Measurements from ENCODE around the gene FOXK2. TPM values are rescaled to one million over a fixed set of nuclear protein-coding genes. Genes with fewer than 3 reads are reported as not detected.

Gene FOXK2
- total and polyA plus RNA-seq, 2 of the 8 experiments (the other 6 are each of a cell fraction or from before 2014, with no cell fraction given) = 34.7 to 64.9 TPM

DNA sequence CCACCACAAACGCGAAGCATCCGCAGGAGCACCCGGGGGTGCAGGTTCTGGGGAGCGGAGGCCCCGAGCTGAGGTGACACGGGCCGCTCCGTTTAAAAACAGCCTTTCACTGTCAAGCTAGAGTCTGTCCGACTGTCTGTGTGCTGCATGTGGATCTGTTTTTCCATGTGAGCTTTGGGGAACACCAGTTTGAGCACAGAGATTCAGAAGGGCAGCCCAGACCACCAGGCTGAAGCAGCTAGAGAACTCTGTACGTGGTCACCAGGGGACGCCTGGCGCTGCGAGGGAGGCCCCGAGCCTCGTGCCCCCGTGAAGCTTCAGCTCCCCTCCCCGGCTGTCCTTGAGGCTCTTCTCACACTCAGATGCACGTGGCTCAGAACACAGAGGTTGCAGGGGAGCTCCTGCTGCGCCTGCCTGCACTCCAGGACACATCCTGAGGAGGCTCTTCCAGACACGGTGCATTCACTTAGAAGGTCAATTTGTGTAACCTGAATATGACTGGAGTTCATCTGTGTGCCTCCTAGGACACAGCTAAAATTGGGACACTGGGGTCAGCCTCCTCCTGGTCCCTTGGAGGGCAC lies 15.7 kb upstream of the FOXK2 start (continued):
- TF ChIP-seq POLR2AphosphoS5 (IDR thresholded peaks at IDR 0.05; ENCODE audit: low read depth, low read length) = no peak
- no peak for TF ChIP-seq MAFK (IDR thresholded peaks at IDR 0.05; ENCODE audit: low read depth, low read length)
